ENCODE measurements around the gene IFITM5.
"Not testable (repeated sequence)": the region's sequence is repeated elsewhere in the genome, so short reads cannot be mapped to it uniquely, and the experiment has no call there.

The IFITM5 gene

DNA sequence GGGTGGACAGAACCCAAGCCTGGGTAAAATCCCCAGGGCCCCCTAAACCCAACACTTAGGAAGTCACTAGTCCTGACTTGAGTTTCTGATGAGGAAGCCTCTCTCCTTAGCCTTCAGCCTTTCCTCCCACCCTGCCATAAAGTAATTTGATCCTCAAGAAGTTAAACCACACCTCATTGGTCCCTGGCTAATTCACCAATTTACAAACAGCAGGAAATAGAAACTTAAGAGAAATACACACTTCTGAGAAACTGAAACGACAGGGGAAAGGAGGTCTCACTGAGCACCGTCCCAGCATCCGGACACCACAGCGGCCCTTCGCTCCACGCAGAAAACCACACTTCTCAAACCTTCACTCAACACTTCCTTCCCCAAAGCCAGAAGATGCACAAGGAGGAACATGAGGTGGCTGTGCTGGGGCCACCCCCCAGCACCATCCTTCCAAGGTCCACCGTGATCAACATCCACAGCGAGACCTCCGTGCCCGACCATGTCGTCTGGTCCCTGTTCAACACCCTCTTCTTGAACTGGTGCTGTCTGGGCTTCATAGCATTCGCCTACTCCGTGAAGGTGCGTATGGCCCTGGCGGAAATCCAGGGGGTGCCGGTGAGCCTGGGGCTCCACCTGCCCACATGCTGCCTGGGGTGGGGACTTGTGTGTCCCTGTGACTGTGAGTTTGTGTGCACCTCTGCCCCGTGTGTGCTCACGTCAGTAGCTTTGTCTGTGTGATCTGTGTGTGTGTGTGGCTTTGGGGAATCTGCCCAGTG is 14.6 kb upstream of the IFITM5 start, which contains the start of gene IFITM1:
Gene IFITM1 (plus strand): TSS at position 254 of the 767 bp plus-strand sequence. CDS start 131 bp downstream, at position 385.
- ATAC-seq (replicated peaks; ENCODE audit: extremely low read depth, poor library complexity, severe bottlenecking) (peak; percentile 64), DNase-seq (ENCODE audit: low spot score in 2 of 2) (peak in 1 of 2 donors; percentile 73)
- peak within 1 kb of the TSS; percentile 89 for H3K4me3 Mint-ChIP-seq
- no peaks in the 10 kb centered on the region for H3K9me3 Mint-ChIP-seq
- H3K36me3 Mint-ChIP-seq (ENCODE audit: insufficient read depth), result peaks cover 50% of the 10 kb centered on the region
- no peaks in the 10 kb centered on the region for H3K27me3 Mint-ChIP-seq
- peaks cover 53% of the 10 kb centered on the region for H3K4me1 Mint-ChIP-seq
- peak within 1 kb of the TSS; percentile 96 for H3K27ac Mint-ChIP-seq (ENCODE audit: low read depth)

DNA sequence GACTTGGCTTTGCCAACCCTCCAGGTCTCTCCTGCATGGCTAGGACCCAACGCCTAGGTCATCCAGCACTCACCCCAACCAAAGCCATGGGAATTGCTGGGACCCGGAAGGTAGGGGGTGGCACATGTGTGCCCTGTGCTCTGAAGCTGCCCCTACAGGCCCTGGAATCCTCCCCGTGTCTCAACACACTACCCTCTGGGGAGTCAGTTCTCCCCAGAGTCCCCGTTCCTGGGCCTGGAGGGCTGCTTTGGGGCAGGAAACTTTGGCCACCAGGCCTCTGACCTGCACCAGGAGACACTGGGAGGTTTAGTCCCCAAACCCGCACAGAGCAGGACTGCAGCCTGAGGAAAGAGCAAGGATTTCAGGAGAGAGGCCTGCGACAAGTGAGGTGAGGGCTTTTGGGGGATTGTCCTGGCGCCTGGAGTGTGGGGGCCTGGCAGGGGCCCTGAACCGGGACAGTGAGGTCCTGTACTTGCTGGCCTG is 14.0 kb upstream of the IFITM5 start:
- H3K27me3 Mint-ChIP-seq, result no peaks in the 10 kb centered on the region
- ATAC-seq (replicated peaks; ENCODE audit: extremely low read depth, poor library complexity, severe bottlenecking) (no peak), DNase-seq (ENCODE audit: low spot score in 2 of 2) (no peak)
- no peaks in the 10 kb centered on the region for H3K9me3 Mint-ChIP-seq
- H3K36me3 Mint-ChIP-seq (ENCODE audit: insufficient read depth), result peaks cover 54% of the 10 kb centered on the region
- peaks cover 57% of the 10 kb centered on the region for H3K4me1 Mint-ChIP-seq
- peak overlapping the region; percentile 89 for H3K4me3 Mint-ChIP-seq
- H3K27ac Mint-ChIP-seq (ENCODE audit: low read depth), result peak overlapping the region; percentile 96

DNA sequence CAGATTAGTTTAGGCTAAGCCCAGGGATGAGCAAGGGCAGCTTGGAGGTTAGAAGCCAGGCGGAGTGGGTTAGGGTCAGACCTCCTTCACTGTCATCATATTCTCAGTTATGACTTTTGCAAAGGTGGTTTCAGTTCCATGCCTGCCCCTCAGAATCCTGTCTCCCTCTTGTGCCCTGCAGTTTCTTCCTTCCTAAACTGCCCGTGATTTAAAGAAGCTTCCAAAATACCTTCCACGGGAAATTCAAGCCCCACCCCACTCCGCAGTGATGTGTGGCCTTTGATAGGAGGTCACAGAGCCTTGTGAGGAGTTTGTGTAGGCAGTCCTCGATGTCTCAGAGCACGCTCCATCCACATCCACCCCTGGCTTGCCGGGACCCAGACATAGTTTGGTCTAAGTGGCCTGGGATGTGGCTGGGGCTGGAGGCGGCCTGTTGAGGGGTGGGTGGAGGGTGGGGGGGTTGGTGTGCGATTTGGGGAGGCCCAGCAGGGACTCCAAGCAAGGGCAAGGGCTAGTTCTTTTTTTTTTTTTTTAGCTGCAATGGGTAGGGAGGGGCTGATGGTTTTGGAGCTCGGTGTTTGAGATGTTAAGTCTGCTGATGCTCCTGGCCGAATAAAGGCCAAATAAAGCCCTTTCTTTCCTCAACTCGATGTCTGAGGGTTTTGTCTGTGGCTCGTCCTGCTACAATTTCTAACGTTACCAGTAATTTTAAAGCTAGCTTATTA is 12.9 kb upstream of the IFITM5 start:
- ATAC-seq (replicated peaks; ENCODE audit: extremely low read depth, poor library complexity, severe bottlenecking) (no peak), DNase-seq (ENCODE audit: low spot score in 2 of 2) (no peak)
- H3K4me3 Mint-ChIP-seq, result peak overlapping the region; percentile 89
- no peaks in the 10 kb centered on the region for H3K27me3 Mint-ChIP-seq
- H3K4me1 Mint-ChIP-seq, result peaks cover 57% of the 10 kb centered on the region
- peak overlapping the region; percentile 96 for H3K27ac Mint-ChIP-seq (ENCODE audit: low read depth)
- no peaks in the 10 kb centered on the region for H3K9me3 Mint-ChIP-seq
- peaks cover 55% of the 10 kb centered on the region for H3K36me3 Mint-ChIP-seq (ENCODE audit: insufficient read depth)

DNA sequence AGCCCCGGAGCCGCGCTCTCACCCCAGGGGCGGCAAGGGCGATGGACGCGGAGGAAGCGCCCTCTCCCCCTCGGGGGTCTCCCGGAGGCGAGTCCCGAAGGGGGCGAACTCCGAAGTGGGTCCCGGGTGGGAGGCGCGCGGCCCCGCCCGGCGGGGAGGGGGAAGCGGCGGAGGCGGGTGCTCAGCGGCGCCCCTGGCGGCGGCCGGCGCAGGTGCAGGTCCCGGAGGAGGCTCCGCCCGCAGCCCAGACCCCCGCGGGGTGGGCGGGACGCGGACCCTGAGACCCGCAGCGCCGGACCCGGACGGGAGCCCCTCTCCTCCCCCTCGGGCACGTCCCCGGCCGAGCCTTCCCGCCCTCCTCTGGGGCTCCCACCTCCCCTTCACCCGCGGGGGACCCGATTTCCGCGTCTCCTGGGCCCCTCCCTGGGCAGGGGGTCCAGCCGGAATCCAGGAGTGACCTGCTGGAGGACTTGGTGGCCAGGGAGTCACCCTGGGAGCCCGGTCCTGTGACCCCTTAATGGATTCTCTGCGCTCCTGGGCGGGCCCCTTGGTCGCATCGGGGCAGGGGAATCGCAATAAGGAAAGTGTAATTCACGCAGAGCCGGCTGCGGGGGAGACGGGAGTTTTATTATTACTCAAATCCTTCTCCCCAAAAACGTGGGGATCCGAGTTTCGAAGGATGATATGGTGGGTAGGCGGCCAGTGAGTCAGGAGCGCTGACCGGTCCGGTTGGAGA is 11.9 kb upstream of the IFITM5 start:
- DNase-seq (ENCODE audit: low spot score in 2 of 2); H3K27ac Mint-ChIP-seq (ENCODE audit: low read depth): not testable (repeated sequence)
- peak overlapping the region; percentile 89 for H3K4me3 Mint-ChIP-seq

DNA sequence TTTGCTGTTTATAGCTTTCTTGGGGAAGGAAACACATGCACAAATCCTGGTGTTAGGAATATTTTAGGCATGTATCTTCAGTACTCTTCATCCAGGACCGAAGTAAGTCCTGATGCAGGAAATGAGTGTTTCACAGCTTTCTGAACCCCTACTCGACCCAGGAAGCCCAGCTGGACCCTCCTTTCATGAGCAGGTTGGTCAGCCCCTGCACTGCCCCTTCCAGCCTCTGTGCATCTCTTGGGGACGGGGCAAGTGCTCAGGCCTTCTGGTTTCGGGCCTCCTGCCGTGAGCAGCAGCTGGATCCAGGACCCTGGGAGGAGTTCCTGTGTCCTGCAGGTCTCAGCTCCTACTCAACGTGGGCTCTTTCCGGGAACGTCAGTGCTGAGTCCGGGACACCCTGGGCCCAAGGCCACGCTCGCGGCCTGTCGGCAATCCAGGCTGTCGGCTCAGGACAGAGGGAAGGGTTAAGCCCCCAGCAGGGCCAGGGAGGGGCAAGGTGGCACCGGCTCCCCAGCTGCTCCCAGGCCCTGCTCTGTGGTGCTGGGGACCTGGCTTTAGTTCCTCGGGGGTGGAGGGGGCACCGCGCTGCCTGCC is 10.8 kb upstream of the IFITM5 start:
- peaks cover 62% of the 10 kb centered on the region for H3K4me1 Mint-ChIP-seq
- not testable (repeated sequence) for H3K27me3 Mint-ChIP-seq; DNase-seq (ENCODE audit: low spot score in 2 of 2); H3K9me3 Mint-ChIP-seq; ATAC-seq (replicated peaks; ENCODE audit: extremely low read depth, poor library complexity, severe bottlenecking)
- H3K27ac Mint-ChIP-seq (ENCODE audit: low read depth), result peak overlapping the region; percentile 93
- peaks cover 39% of the 10 kb centered on the region for H3K36me3 Mint-ChIP-seq (ENCODE audit: insufficient read depth)
- peak overlapping the region; percentile 85 for H3K4me3 Mint-ChIP-seq

More for the DNA sequence above, 11.9 kb upstream of the IFITM5 start:
- not testable (repeated sequence) for H3K27me3 Mint-ChIP-seq, H3K9me3 Mint-ChIP-seq
- ATAC-seq (replicated peaks; ENCODE audit: extremely low read depth, poor library complexity, severe bottlenecking), result peak; percentile 9
- peaks cover 53% of the 10 kb centered on the region for H3K4me1 Mint-ChIP-seq
- peaks cover 44% of the 10 kb centered on the region for H3K36me3 Mint-ChIP-seq (ENCODE audit: insufficient read depth)

DNA sequence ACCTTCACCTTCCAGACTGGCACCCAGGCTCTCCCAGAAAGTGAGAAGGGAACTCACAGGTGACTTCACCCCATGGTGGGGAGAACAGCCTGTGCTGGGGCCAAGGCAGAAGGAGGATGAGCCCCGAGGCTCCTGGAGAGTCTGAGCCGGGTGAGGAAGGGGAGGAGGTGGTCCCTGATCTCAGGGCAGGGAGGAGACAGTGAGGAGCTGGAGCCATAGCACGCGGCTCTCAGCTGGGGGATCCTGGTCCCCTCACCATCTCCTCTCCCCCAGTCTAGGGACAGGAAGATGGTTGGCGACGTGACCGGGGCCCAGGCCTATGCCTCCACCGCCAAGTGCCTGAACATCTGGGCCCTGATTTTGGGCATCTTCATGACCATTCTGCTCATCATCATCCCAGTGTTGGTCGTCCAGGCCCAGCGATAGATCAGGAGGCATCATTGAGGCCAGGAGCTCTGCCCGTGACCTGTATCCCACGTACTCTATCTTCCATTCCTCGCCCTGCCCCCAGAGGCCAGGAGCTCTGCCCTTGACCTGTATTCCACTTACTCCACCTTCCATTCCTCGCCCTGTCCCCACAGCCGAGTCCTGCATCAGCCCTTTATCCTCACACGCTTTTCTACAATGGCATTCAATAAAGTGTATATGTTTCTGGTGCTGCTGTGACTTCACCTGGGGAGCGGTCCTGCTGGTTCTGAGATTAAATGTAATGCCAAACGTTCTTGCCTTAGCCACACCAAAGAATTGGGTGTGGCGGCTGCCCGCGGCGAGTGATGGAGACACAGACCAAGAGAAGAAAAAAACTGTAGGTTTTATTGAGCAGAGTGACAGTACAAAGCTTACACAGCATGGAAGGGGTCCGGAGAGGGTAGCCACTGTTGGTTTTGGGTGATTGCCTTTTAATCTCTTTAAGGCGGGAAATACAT is 9.7 kb upstream of the IFITM5 start:
- ATAC-seq (replicated peaks; ENCODE audit: extremely low read depth, poor library complexity, severe bottlenecking), result peak; percentile 2
- Mint-ChIP-seq H3K4me1 (peaks cover 59% of the 10 kb centered on the region), H3K27ac (ENCODE audit: low read depth) (peak overlapping the region; percentile 93), H3K36me3 (ENCODE audit: insufficient read depth) (peaks cover 32% of the 10 kb centered on the region), H3K4me3 (peak overlapping the region; percentile 85)
- not testable (repeated sequence) for DNase-seq (ENCODE audit: low spot score in 2 of 2); H3K27me3 Mint-ChIP-seq; H3K9me3 Mint-ChIP-seq

DNA sequence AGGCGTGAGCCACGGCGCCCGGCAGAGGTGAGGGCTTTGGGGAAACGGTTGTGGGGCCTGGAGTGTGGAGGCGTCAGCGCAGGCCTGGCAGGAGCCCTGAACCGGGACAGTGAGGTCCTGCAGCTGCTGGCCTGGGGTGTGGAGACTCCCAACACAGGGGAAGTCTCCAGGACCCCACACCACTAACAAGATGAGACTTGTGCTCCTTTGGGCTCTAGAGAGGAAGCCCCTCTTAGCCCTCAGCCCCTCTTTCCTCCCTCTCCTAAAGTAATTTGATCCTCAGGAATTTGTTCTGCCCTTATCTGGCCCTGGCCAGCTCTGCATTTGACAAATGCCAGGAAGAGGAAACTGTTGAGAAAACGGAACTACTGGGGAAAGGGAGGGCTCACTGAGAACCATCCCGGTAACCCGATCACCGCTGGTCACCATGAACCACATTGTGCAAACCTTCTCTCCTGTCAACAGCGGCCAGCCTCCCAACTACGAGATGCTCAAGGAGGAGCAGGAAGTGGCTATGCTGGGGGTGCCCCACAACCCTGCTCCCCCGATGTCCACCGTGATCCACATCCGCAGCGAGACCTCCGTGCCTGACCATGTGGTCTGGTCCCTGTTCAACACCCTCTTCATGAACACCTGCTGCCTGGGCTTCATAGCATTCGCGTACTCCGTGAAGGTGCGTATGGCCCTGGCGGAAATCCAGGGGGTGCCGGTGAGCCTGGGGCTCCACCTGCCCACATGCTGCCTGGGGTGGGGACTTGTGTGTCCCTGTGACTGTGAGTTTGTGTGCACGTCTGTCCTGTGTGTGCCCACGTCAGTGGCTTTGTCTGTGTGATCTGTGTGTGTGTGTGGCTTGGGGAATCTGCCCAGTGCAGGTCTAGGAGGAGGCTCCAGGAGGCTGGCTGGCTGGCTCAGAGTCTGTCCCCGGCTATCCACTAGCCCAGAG is 8.7 kb upstream of the IFITM5 start, which contains the start of gene IFITM2:
Gene IFITM2 (plus strand): TSS at position 51 of the 943 bp plus-strand sequence. CDS start 377 bp downstream, at position 428.
- Mint-ChIP-seq H3K27ac (ENCODE audit: low read depth) (peak within 1 kb of the TSS; percentile 93), H3K4me3 (peak within 1 kb of the TSS; percentile 85), H3K36me3 (ENCODE audit: insufficient read depth) (peaks cover 28% of the 10 kb centered on the region), H3K4me1 (peaks cover 50% of the 10 kb centered on the region)
- ATAC-seq (replicated peaks; ENCODE audit: extremely low read depth, poor library complexity, severe bottlenecking) (peak; percentile 71), DNase-seq (ENCODE audit: low spot score in 2 of 2) (peak in 1 of 2 donors; percentile 61)
- H3K27me3 Mint-ChIP-seq, H3K9me3 Mint-ChIP-seq: not testable (repeated sequence)

DNA sequence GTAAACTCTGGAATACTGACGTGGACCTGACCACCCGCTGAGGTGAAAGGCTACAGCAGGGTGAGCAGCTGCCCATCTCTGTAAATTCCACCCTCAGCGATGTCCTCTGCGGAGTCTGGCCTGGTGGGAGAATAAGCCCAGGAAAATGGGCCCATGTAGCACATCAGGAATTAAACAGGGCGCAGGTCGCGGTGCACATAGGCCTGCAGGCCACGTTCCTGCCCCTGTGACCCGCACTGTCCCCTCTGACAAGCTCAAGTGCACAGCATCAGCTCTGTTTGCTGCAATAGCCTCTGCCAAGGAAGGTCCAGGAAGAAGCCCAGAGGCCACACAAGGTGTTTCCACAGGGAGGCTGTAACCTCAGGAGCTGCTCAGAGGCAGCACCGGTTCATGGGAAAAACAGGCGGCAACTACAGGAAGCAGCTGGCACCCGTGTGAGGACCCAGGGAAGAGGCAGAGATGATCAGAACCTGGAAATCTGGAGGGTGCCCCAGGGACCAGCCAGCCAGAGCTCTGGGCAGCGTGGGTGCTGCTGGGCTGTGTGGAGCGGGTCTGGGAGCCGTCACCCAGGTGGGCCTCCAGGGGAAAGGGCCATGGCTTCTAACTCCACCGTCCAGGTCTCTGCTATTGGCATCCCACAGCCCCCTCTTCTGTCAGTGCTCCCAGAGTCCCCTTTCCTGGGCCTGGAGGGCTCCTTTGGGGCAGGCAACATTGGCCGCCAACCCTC is 7.5 kb upstream of the IFITM5 start:
- Mint-ChIP-seq H3K36me3 (ENCODE audit: insufficient read depth) (peaks cover 25% of the 10 kb centered on the region), H3K4me1 (peaks cover 41% of the 10 kb centered on the region), H3K27ac (ENCODE audit: low read depth) (peak overlapping the region; percentile 93), H3K4me3 (peak overlapping the region; percentile 85), H3K27me3 (no peaks in the 10 kb centered on the region), H3K9me3 (no peaks in the 10 kb centered on the region)
- no peak for ATAC-seq (replicated peaks; ENCODE audit: extremely low read depth, poor library complexity, severe bottlenecking)
- no peak for DNase-seq (ENCODE audit: low spot score in 2 of 2)

DNA sequence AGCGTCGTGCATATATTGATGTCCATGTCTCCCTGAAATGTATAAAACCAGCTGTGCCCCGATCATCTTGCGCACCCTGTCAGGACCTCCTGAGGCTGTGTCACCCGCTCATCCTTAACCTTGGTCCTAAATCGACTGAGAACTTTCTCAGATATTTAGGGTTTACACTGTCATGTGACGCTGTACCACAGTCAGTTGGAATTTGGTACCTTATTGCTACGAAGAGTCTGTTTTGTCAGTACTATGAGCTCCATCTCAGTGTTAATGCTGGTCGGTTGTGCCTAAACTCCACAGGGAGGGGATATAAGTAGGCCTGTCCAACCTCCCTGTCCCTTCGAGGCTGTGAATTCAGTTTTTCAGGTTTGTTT is 6.5 kb upstream of the IFITM5 start:
- Mint-ChIP-seq H3K27ac (ENCODE audit: low read depth) (peak overlapping the region; percentile 93), H3K4me1 (peaks cover 39% of the 10 kb centered on the region), H3K9me3 (no peaks in the 10 kb centered on the region), H3K4me3 (peak overlapping the region; percentile 31), H3K36me3 (ENCODE audit: insufficient read depth) (peaks cover 22% of the 10 kb centered on the region), H3K27me3 (no peaks in the 10 kb centered on the region)
- no peak for ATAC-seq (replicated peaks; ENCODE audit: extremely low read depth, poor library complexity, severe bottlenecking)
- no peak for DNase-seq (ENCODE audit: low spot score in 2 of 2)

All from central memory CD8-positive, alpha-beta T cell (primary cell).